Measurements from ENCODE around the gene NMUR1.

The NMUR1 gene

DNA sequence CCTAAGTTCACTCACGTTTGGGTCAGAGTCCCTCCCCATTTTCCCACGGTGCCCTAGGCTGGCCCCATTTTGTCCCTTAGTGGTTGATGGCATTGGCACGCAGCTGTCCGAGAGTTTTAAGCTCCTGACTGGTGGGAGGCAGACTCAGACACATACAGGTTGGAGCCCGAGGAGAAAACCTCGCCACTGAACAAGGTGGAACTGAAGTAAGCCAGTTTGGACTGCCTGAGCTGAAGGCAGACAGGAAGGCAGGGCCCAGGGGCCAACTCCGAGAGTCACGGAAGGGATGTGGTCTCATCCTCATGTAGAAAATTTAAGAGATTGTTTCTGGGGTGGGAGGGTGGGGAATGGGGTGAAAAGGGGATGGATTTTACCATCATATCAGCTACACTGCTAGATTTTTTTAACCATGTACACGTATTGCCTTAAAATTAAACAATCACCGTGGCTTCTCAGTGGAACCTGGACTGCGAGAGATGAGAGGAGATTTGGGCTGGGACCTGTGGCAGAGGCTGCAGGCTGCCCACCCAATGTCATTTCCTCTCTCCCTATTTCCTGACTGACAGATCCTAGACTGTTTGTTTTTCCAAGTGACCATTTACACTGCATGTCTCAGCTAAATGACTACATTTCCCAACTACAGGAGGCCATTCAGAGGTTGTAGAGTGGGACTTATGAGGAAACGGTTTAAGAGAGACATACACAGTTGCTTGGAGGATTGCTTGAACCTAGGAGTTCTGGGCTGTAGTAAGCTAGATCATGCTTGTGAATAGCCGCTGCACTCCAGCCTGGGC, 19.4 kb upstream of the NMUR1 start:
- no peak for DNase-seq

DNA sequence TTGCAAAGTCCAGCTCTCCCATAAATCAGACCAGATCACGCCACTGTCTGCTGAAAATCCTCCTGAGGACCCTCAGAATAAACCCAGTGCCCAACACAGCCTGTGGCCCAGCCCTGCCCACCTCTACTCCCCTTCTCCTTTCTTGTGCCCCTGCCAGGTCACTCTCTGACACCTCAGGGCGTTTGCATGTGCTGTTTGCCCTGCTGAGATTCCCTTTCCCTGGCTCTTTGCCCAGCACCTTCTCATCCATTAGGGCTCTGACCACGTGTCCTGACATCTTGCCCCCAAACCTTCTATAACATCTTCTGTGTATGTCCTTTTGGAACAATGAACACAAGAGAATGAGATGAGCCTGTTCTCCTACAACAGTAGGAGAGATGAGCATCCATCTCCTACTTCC, 18.5 kb upstream of the NMUR1 start:
- DNase-seq = no peak

DNA sequence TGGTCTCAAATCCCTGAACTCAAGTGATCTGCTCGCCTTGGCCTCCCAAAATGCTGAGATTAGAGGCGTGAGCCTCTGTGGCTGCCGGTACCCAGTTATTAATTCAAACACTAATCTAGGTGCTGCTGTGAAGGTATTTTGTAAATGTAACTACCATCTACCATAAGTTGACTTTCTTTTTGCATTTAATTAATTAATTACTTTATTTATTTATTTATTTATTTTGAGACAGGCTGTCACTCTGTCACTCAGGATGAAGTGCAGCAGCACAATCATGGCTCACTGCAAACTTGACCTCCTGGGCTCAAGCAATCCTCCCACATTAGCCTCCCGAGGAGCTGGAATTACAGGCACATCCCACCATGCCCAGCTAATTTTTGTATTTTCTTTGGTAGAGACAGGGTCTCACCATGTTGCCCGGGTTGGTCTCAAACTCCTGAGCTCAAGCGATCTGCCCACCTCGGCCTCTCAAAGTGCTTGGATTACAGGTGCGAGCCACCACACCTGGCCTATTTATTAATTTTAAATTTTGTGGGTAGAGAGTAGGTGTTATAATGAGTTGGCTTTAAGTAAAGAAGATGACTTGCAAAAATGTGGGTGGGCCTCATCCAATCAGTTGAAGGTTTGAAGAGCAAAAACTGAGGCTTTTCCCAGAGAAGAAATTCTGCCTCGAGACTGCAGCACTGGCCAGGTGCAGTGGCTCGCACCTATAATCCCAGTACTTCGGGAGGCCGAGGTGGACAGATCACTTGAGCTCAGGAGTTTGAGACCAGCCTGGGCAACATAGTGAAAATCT, 17.3 kb upstream of the NMUR1 start:
- no peak for DNase-seq

DNA sequence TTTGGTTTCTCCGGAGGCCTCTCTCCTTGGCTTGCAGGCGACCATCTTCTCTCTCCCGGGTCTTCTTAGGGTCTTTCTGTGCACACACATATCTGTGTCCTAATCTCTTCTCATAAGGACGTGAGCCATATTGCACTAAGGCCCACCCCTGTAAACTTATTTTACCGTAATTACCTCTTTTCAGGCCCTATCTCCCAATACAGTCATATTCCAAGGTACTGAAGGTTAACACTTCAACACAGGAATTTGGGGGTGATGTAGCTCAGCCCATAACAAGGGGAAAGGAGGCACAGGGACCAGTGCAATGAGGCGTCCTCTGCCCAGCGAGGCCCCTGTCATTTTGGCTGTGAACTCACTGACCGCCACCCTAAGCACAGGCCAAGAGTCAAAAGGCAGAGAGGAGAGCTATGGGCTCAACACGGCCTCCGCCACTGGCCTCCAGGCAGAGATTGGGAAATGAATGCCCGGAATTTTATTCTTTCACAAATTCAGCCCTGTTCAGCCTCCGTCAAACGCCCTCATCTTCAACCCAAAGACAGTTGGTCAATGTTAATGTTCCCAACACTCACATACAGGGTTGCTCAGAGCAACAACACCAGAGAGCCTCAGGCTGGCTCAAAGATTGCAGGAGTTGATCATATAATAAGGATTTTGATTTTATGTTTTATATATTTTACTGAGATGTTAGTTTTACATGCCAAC, 15.9 kb upstream of the NMUR1 start:
- DNase-seq = no peak

DNA sequence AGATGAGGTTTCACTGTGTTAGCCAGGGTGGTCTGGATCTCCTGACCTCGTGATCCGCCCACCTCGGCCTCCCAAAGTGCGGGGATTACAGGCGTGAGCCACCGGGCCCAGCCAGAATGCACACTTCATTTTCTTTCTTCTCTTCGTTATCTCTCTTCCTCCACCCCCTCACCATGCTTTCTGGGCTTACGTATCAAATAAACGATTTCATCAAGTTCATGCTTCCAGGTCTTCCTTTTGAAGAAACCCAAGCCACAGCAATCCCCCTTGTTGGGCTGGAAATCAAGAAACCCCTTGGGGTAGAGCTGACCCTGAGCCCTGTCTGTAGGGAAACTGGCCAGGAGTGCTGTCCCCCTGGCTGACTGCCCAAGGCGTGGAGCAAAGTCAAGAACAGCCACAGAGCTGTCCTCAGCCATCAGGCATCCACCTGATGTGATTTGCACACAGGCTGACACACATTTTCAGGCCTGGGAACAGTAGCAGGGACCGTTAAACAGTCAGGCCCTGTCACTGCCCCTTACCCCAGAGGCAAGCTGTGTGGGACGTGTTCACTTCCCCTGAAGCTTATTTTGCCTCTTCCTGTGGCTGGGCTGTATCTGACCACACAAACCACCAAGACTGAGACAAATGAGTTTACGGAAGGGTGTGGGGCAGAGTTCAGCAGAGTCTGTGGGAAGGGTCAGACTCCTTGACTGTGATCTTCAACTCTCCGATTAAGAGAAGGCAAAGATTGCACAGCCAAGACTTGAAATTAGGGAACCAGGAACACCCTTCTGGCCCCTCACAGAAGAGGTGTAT, 15.1 kb upstream of the NMUR1 start:
- no peak for DNase-seq

DNA sequence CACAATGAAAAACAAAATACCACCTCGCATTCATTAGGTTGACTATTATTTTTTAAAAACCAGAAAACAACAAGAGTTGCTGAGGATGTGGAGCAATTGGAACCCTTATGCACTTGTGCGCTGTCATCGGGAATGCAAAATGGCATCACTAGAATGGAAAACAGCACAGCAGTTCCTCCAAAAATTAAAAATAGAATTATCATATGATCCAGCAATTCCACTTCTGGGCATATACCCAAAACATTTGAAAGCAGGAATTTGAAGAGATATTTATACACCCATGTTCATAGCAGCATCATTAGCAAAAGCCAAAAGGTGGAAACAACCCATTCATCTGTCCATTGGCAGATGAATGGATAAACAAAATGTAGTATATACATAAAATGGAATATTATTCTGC, 11.9 kb upstream of the NMUR1 start:
- no peak for DNase-seq

DNA sequence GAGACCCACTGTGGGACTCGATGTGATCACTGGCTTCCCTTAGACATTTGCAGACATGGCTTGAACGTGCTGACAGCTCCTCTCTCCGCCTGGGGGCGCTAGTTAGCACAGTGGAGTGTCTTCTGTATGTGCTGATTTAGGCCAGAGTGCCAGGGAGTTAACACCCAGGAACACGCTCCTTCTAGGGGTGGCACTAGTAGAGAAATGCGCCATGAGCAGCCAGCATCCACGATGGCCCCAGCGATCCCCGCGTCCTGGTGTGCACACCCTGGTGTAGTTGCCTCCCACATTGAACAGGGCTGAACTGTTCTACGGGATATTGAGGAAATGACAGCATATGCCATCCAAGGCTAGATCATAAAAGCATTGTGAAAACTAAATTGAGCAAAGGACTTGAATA, 11.4 kb upstream of the NMUR1 start:
- DNase-seq = no peak

DNA sequence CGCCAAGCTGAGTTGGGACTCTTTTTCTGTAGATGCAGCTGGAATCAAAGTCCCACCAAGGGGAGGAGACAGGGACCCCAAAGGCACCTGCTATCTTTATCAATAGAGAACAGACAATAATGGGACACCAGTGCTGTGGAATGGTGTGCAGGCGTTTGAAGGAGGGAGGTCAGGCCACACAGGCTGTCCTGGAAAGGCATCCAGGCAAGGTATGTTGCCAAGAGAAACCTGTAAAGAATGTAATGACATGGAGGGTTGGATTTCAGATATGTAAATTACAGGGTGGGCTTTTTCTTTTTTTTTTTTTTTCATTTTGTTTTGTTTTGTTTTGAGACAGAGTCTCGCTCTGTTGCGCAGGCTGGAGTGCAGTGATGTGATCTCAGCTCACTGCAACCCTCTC, 9.7 kb upstream of the NMUR1 start:
- no peak for DNase-seq

DNA sequence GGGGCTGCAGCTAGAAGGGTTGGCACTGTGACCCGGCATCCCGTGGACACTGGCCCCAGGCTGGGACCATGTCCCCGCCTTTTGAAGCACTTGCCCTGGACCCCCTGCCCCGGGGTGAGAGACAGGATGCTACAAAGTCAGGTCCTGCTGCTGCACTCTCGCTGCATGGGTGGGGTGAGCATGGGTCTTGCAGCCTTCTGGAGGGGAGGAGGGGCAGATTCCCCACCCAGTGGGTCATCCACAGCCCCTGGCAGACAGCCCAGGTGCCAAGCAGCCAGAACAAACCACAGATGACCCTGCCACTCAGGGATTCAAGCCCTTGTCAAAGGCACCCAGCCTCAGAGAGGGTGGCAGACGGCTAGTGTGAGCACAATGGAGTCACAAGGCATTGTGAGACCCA, 5.7 kb upstream of the NMUR1 start:
- DNase-seq = no peak

DNA sequence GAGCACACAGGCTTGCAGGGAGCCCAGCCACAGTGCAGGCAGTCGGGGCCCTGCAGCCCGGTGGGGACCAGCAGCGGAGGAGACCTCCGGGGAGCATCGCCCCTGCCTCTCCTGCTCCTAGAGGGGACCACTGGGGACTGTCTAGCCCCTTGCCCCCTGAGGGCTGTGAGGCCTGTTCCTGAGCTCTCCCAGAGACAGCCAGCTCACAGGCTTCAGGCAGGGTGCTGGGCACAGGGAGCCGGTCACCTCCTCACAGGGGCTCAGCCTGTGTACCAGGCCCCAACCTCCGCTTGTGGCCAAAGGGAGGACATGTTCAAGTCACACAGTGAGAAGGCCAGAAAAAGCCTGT, 3.5 kb upstream of the NMUR1 start:
- no peak for DNase-seq

DNA sequence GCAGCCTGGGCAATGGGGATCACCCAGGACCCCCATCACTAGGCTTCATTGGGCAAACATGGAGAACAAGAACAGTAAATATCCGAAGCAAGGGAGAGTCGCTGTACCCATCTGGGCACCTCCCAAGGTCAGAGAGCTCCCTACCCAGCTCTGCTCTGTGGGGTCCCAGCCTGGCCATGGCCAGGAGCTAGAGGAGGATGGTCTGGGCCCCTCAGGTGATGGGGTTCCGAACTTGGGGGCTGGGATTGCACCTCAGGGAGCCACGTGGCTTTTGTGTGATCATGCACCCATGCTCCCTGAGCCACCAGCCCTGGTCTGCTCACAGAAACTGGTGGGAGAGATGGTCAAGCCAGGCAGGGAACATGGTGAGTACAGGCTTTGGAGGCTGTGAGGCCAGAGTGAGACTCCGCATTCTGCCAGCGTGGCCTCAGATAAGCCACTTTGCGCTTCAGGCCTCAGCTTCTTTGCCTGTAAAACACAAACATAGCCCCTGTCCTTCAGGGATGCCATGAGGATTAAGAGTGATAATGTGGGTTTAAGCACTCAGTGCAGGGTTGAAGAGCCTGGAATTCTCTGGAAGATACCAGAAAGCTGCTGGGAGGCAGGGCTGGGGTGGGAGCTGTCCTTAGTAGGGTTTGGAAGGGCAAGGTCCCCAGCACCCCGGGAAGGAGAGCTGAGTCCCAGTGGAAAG, 3.0 kb upstream of the NMUR1 start:
- no peak for DNase-seq

DNA sequence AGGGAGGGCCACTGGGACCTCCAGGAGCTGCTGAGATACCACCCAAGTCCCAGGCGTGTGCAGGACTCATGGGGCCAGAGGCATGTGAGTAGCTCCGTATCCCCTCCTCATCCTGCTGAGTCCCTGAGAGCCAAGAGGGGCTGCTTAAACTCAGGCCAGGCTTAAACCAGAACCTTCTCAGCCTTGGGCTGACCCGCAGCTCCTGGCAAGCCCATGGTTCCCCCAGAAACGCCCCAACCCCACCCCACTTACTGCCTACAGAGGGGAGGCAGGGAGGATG, 2.5 kb upstream of the NMUR1 start:
- DNase-seq = no peak

DNA sequence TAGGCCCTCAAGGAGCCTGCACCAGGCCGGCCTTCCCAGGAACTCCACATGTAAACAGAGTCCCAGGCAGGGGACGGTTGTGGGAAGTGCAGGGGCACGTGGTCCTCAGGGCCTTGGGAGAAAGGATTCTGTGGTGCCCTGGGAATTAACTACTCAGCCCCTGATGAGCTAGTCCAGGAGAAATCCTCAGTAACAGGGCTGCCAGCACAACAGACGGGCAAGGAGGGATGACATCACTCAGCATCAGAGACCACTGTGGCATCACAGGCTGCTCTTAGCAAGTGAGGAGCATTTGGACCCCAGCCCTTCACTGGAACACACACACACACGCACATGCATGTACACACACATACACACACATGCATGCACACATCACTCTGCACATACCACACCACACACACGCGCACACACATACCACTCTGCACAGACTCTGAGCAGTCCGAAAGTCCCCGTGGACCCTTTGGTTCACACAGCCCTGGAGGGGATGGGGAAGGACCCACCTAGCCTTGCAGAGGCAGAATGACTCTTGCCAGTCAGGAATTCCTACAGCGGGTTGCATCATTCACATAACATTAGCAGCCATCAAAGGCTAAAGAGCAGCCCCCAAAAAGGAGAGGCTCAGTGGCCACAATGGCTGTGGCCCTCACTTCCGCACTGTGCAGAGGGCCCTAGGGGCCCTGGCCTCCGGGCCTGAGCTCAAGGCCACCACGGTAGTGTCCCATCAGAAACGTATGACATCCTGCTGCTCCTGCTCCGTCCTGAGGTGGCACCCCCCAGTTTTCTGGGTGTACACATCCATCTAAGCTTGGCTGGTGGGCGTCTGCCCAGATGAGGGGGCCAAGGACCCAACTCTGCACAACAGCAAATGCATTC, 1.9 kb upstream of the NMUR1 start:
- no peak for DNase-seq

DNA sequence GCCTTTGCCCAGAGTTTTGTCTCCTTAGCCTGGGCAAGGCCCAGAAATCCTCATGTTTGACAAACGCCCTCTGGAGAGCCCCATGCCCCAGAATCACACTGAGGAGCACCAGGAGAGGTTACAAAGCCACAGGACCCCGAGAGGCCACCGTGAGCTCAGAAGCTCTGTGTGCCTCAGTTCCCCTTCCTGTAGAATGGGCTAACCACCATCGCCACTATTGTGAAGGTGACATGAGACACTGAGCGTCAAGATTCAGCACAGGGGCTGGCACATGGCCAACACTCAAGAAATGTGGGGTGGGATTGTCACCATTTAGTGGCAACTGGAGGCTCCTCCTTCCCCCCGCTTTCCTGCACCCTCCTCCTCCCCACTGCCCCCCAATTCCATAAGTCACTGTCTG, 1.2 kb upstream of the NMUR1 start:
- DNase-seq = no peak

DNA sequence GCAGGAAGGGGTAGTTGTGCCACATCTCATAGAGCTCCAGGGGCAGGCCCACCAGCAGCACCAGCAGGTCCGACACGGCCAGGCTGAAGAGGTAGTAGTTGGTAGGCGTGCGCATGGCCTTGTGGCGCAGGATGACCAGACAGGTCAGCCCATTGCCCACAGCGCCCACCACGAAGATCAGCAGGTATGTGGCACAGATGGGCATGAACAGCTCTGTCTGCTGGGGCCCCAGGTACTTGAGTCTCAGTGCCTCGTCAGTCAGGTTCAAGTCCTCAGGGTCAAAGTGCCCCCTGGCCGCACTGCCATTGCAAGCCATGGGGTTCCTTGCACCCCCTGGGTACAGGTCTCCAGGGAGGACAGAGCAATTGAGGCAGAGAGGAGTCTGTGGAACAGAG, 1.6 kb downstream of the NMUR1 start:
- no peak for DNase-seq

DNA sequence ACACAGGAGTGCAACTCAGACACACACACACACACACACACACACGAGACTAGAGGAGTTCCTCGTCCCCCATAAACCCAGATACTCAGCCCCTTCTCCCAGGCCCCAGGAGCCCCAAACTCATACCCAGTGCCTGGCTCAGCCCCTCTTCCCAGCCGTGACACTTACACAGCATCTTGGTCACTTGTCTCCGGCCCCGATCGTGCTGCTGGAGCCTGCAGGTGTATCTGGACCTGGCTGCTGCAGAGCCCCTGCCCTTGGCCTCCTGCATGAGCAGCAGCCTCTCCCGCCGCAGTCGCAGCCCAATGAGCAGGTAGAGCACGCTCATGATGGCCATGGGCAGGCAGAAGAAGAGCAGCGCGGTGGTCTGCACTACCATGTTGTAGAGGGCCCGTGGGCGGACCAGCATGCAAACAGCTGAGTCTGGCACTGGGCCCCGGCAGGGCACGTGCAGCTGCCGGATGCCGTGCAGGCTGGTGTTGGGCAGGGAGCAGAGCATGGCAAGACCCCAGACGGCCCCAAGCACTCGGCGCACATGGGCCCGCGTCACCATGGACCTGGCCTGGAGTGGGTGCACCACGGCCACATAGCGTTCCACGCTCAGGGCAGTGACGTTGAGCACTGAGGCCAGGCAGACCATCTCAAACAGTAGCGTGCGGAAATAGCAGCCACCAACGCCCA, 2.1 kb downstream of the NMUR1 start:
- DNase-seq = no peak

DNA sequence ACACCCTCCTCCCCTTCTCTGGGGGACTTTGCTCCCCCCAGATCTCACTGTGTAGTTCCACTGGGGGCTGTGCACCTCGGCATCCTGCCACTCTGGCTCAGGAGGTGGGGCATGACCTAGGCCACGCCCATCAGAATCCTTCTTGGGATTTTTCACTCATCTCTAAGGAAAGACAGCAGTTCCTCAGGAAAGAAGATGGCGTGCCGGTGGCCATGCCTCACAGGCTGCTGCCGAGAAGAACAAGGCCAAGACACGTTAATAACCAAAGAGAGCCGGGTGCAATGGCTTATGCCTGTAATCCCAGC, 3.2 kb downstream of the NMUR1 start:
- DNase-seq = no peak

DNA sequence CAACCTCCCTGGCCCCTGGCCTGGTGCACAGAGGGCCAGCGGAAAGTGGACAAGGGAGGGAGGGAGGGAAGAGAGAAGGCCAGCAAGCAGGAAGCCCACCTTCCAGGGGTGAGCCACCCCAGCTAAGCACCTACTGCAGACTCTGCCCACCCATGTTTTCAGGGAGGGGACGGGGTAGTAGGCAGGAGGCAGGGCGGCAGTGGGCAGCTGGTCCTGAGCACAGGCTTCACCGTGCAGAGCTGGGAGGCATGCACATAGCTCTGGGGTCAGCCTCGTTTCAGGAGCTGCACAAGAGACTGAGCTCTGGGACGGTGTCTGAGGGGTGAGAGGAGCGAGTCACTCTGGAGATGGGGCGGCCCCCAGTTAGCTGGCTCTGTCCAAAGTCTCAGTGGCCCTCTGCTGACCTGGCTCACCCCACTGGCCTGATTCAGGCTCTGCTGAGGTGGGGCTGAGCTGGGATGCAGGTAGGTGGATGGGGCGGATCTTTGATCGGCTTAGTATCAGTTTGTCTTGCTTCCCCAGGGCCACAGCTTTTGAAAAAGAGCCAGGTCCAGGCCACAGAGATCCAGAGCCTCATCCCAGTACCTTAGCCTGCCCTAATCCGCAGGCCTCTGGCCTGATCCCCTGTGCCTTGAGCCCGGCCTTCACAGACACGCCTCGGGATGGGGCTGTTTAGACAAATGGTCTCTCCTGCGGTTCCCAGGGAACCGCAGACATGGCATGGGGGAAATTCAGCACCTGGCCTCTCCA, 3.7 kb downstream of the NMUR1 start:
- DNase-seq = no peak

DNA sequence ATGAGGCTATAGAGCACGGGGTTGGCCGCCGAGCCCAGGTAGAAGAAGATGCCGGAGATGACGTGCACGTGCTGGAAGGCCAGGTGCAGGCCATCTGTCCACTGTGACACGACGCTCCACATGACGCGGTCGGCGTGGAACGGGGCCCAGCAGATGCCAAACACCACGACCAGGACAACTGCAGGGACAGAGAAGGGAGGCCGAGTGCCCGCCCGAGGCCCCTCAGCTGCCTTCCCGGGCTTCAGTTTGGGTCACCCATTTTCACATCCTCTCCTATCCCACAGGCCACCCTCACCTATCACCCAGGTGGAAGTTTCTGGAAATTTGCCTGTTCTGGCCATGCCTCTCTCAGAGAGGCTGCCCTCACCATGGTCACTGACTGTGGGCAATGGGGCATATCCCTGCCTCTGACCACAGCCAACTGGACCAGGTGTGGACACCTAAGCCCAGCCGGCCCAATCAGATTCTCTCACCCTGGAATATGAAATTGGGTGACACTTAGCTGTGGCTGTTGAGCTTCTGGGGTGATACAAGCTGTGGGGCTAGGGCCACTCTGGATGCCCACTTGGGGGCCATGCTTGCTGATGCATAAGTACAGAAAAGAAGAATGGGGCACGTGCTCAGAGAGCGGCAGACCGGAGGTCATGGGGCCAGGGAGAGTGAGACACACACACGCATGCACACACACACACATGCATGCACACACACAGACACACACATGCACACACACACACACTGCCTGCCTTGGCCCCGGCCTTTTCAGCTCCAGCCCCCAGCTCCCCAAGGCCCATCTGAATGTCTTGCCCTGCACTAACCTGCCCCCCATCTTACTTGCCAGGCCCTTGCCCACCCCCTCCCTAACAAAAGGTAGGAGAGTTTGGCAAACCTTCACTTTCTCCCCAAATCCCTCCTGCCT, 4.7 kb downstream of the NMUR1 start:
- DNase-seq = no peak
